ENCODE data around the gene INSL3. TPM values are rescaled to one million over a fixed set of nuclear protein-coding genes. Genes with fewer than 3 reads are reported as not detected.

The INSL3 gene
- total and polyA plus RNA-seq, 2 of the 13 experiments (the other 11 are each of a cell fraction or from before 2014, with no cell fraction given) = 0.30 TPM; not detected in 1

DNA sequence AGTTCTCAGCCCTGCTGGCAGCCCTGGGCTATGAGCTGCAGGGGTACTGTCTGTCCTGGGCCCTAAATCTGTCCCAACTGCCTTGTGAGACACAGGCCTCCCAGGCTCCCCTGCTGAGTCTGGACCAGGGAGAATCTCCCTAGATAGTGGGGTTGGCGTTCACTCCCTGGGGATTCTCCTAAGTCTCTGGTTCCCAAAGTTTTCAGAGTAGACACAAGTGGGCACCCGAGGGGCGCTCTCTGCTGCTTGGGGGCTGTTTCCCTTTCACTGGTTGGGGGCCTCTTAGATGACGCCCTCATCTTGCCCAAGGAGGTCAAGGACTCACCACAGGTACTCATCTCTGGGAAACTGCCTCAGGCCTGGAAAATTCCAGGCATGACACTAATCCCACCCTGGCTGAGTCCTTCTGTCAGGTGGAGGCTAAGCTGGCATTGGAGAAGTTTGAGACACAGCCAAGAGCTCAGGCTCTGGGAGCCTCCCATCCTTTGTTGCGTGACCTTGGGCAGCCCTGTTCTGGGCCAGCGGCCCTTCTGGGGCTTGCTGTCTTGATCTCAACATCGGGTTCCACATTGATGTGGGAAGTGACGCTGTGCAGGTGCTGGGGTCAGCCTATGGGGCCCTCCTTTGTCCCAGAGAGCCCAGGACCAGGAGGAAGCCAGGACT, 42.3 kb upstream of the INSL3 start:
- peaks cover 14 to 33% of the 10 kb centered on the region in 2 experiments for H3K36me3 ChIP-seq (replicated peaks in 1 of 2; ENCODE audit: control insufficient read depth in 1 of 2, insufficient read depth in 2 of 2, low read length in 2 of 2)
- no TSS peak for BruUV-seq (replicated peaks)
- H2AFZ ChIP-seq (ENCODE audit: low read length) = no peak overlapping the region
- no peak overlapping the region for H3K4me2 ChIP-seq (ENCODE audit: low read depth, low read length)
- intact Hi-C loops (cut with micrococcal nuclease; ENCODE audit: unreplicated experiment) = no loop called here
- H4K20me1 ChIP-seq (ENCODE audit: insufficient read depth, low read length) = peaks cover 55% of the 10 kb centered on the region
- no peak overlapping the region for H3K4me3 ChIP-seq (replicated peaks in 1 of 3; ENCODE audit: insufficient read depth in 1 of 3, low read depth in 2 of 3, low read length in 3 of 3)
- FAIRE-seq (no peak), ATAC-seq (no peak), DNase-seq (ENCODE audit: low spot score) (no peak)
- no peaks in the 10 kb centered on the region for H3K9me3 ChIP-seq (ENCODE audit: low read length)
- in situ Hi-C loops (cut with HindIII; ENCODE audit: extremely low pct_ligation_motif_present, low pct_unique_long_range_greater_than_20kb) = no loop called here
- ChIA-PET POLR2A (interaction anchor here (1.4 to 1.9 kb wide), 2 partner anchors 67 to 69 kb away, joined by 4 to 6 read pairs; partner anchors contain the start of gene B3GNT3), CTCF (ENCODE audit: low intra/inter-chr PET ratio, low total read pairs) (no interaction called here)
- no peak overlapping the region for H3K9ac ChIP-seq (ENCODE audit: insufficient read depth, low read depth, low read length)
- no peak overlapping the region for H3K27ac ChIP-seq (ENCODE audit: extremely low read length, insufficient read depth, low read length)
- peaks cover 51% of the 10 kb centered on the region for H3K4me1 ChIP-seq (ENCODE audit: insufficient read depth, low read length)
- H3K27me3 ChIP-seq (ENCODE audit: control insufficient read depth in 1 of 2, insufficient read depth in 2 of 2, low read length in 2 of 2) = peaks cover 2 to 5% of the 10 kb centered on the region in 2 experiments; a peak in 2 of 5 replicates
- no peak for TF ChIP-seq JDP2 (CRISPR knock-in tag; IDR thresholded peaks at IDR 0.05; ENCODE audit: borderline replicate concordance)
- peak; percentile 88 for TF ChIP-seq RBM22 (optimal IDR thresholded peaks at IDR 0.05; ENCODE audit: low read length)
- TF ChIP-seq SSRP1 (CRISPR knock-in tag; IDR thresholded peaks at IDR 0.05) = peak; percentile 31; the same call in 1 of the 2 replicates
- TF ChIP-seq, protein P1, sequence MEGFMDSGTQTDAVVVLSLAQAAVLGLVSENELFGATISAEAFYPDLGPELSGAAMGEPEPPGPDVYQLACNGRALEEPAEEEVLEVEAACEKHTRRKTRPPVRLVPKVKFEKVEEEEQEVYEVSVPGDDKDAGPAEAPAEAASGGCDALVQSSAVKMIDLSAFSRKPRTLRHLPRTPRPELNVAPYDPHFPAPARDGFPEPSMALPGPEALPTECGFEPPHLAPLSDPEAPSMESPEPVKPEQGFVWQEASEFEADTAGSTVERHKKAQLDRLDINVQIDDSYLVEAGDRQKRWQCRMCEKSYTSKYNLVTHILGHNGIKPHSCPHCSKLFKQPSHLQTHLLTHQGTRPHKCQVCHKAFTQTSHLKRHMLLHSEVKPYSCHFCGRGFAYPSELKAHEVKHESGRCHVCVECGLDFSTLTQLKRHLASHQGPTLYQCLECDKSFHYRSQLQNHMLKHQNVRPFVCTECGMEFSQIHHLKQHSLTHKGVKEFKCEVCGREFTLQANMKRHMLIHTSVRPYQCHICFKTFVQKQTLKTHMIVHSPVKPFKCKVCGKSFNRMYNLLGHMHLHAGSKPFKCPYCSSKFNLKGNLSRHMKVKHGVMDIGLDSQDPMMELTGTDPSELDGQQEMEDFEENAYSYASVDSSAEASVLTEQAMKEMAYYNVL (CRISPR knock-in tag; IDR thresholded peaks at IDR 0.05; ENCODE audit: borderline replicate concordance) = no peak
- TF ChIP-seq, protein P2, sequence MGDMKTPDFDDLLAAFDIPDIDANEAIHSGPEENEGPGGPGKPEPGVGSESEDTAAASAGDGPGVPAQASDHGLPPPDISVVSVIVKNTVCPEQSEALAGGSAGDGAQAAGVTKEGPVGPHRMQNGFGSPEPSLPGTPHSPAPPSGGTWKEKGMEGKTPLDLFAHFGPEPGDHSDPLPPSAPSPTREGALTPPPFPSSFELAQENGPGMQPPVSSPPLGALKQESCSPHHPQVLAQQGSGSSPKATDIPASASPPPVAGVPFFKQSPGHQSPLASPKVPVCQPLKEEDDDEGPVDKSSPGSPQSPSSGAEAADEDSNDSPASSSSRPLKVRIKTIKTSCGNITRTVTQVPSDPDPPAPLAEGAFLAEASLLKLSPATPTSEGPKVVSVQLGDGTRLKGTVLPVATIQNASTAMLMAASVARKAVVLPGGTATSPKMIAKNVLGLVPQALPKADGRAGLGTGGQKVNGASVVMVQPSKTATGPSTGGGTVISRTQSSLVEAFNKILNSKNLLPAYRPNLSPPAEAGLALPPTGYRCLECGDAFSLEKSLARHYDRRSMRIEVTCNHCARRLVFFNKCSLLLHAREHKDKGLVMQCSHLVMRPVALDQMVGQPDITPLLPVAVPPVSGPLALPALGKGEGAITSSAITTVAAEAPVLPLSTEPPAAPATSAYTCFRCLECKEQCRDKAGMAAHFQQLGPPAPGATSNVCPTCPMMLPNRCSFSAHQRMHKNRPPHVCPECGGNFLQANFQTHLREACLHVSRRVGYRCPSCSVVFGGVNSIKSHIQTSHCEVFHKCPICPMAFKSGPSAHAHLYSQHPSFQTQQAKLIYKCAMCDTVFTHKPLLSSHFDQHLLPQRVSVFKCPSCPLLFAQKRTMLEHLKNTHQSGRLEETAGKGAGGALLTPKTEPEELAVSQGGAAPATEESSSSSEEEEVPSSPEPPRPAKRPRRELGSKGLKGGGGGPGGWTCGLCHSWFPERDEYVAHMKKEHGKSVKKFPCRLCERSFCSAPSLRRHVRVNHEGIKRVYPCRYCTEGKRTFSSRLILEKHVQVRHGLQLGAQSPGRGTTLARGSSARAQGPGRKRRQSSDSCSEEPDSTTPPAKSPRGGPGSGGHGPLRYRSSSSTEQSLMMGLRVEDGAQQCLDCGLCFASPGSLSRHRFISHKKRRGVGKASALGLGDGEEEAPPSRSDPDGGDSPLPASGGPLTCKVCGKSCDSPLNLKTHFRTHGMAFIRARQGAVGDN (CRISPR knock-in tag; IDR thresholded peaks at IDR 0.05) = peak; percentile 22; the same call in 1 of the 2 replicates
- TF ChIP-seq, protein P3, sequence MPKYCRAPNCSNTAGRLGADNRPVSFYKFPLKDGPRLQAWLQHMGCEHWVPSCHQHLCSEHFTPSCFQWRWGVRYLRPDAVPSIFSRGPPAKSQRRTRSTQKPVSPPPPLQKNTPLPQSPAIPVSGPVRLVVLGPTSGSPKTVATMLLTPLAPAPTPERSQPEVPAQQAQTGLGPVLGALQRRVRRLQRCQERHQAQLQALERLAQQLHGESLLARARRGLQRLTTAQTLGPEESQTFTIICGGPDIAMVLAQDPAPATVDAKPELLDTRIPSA (CRISPR knock-in tag; IDR thresholded peaks at IDR 0.05; ENCODE audit: borderline replicate concordance) = 0 out of 2 replicates have a peak, but pooled peaks have one; percentile 42
- TF ChIP-seq, protein P4, sequence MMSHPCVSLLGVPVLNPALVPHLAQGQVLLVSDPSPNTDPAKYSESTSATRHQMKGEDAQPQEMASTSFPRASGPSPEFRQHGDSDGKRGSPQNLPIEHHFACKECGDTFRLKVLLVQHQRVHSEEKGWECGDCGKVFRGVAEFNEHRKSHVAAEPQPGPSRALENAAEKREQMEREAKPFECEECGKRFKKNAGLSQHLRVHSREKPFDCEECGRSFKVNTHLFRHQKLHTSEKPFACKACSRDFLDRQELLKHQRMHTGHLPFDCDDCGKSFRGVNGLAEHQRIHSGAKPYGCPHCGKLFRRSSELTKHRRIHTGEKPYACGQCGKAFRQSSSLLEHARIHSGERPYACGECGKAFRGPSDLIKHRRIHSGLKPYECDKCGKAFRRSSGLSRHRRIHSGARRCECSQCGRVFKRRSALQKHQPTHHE (CRISPR knock-in tag; IDR thresholded peaks at IDR 0.05; ENCODE audit: borderline replicate concordance) = no peak
- 0 out of 2 replicates have a peak, but pooled peaks have one; percentile 30 for TF ChIP-seq ZNF598 (CRISPR knock-in tag; IDR thresholded peaks at IDR 0.05; ENCODE audit: borderline replicate concordance)
- no peak for TF ChIP-seq NCOA5 (CRISPR knock-in tag; IDR thresholded peaks at IDR 0.05)
- 0 out of 2 replicates have a peak, but pooled peaks have one; percentile 2 for TF ChIP-seq TBX2 (CRISPR knock-in tag; IDR thresholded peaks at IDR 0.05; ENCODE audit: borderline replicate concordance)
- H3K79me2 ChIP-seq (ENCODE audit: insufficient read depth, low read length) = peaks cover 27% of the 10 kb centered on the region
- 93% methylated on average over 5 of the region's 8 CpGs for WGBS (ENCODE audit: low lambda C conversion rate)
